ENCODE measurements around the gene UQCRH.
"Not testable (repeated sequence)": the region's sequence is repeated elsewhere in the genome, so short reads cannot be mapped to it uniquely, and the experiment has no call there.

The UQCRH gene

DNA sequence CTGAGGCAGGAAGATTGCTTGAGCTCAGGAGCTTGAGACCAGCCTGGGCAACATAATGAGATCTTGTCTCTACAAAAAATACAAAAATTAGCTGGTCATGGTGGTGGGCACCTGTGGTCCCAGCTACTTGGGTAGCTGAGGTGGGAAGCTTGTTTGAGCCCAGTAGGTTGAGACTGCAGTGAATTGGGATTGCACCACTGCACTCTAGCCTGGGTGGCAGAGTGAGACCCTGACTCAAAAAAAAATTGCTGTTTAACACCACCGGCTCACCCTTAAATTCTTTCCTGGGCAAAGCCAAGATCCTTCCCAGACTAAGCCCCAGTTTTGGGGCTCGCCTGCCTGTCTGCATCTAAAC lies 30.5 kb downstream of the UQCRH start:
- no peak for DNase-seq

DNA sequence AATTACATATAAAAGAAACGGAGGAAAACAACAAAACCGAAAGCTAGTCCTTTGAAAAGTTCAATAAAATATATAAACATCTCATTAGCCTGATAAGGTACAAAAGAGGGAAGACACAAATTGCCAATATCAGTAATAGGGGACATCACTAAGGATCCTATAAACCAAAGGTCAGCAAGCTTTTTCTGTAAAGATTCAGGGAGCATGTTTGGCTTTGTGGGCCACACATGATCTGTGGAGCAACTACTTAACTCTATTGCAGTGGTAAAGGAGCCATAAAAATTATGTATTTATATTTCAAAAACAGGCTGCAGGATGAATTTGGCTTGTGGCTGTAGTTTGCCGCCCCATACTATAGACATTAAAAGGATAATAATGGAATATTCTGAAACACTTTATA lies 31.6 kb downstream of the UQCRH start:
- no peak for DNase-seq

DNA sequence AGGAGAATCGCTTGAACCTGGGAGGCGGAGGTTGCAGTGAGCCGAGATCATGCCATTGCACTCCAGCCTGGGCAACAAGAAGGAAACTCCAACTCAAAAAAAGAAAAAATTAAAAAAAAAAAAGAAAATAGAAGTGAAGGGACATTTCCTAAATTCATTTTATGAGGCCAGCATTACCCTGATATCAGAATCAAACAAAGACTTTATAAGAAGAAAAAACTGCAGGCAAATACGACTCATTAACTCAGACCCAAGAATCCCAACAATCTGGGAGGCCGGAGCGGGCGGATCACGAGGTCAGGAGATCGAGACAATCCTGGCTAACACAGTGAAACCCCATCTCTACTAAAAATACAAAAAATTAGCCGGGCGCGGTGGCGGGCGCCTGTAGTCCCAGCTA lies 33.9 kb downstream of the UQCRH start:
- not testable (repeated sequence) for DNase-seq

DNA sequence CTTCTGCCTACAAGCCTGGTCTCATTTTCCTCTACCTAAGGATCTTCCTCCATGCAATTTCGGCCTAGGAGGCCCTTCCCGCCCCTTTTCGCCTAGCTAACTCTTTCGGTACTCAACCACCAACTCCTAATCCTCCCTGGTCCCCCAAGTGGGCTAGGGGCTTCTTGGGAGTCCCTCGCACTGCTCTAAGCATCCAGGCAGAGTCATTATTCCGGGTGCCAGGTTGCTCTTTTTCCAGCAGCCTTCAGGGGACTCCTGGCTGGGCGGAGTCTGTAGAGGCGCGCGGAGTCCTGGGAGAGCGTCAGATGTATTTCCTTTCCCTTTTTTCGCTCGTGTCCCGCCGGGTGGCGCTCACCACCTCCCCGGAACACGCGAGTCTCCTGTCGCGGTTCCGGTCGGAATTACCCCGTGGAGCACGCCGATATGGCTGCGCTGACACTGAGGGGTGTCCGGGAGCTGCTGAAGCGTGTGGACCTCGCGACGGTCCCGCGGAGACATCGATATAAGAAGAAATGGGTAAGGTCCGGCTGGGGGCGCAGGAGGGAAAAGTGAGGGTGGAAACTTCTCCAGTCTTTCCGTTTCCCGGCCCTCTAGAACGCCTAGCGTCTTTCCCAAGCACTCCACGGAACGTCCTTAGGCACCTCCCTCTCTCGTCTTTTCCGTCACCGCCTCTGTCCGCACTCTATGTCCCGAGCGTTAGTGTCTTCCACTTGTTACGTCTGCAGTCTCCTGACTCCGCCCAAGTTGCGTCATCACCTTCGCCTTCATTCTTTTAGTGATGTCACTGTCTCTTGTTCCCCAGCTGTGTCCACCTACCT lies 37.1 kb downstream of the UQCRH start, which contains the start of gene NSUN4:
NSUN4 (plus strand) TSS at position 404 of the 818 bp plus-strand sequence; CDS start at position 424, 20 bp downstream.
- peak; percentile 91 for DNase-seq

DNA sequence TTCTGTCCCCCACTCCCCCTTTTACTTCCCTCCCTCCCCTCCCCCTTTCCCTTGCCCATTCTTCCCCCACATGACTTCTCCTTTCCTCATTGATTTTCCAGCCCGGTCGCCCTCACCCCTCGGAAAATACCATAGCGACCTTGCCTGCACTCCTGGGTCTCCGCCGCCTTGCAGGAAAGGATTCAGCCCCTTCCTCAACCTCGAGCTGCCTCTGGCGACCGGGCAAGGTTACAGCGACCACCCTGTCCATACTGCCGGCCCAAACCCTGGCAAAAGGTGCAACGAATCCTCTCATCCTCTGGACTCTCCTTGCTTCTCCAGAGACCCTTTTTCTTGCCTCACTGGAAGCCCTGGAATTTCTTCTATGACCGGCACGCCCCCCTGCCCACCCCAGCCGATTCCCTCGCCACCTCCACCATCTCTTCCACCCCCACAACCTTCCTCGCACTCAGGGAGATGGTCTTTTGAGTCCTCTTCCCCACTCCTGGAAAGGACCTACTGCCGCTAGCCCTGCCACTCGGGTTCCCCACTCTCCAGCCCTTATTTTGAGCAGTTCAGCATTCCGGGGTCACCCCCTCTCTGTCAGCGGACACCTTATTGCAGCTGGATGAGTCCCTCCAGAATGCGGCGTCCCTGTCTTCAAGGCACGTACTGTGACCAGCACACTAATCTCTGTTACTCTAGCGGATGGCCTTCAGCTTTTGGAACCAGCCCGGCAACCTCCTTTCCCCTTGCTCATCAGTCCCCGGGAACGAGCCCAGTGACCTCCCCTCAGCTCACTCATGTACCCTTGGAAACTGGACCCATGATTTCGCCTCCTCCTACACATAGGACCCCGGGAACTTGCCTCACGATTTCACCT lies 38.0 kb downstream of the UQCRH start:
- no peak for DNase-seq

DNA sequence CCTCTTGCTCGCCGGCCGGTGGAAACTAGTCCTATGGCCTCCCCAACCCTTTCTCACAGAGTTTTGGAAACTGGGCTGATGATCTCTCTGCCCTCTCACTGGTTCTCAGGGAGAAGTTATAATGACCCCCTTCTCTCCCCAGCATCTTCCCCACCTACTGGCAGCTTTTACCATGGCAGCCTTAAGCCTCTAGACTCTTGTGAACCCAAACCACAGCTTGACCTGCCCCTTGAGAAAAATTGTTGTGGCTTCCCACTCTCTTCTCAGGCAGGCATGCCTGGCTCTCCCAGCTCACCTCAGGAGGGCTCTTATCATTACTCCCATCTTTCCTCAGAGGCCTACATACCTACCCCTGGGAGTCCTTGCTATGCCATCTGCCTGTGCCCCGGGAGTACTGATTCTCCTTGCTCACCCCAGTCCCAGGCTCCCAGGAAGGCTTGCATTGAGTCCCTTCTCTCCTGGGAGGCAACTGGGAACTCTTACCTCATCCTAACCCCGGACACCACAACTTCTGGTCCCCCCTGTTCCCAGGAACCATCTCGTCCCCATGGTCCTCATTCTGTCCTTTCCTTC lies 38.7 kb downstream of the UQCRH start:
- DNase-seq, result peak; percentile 19

DNA sequence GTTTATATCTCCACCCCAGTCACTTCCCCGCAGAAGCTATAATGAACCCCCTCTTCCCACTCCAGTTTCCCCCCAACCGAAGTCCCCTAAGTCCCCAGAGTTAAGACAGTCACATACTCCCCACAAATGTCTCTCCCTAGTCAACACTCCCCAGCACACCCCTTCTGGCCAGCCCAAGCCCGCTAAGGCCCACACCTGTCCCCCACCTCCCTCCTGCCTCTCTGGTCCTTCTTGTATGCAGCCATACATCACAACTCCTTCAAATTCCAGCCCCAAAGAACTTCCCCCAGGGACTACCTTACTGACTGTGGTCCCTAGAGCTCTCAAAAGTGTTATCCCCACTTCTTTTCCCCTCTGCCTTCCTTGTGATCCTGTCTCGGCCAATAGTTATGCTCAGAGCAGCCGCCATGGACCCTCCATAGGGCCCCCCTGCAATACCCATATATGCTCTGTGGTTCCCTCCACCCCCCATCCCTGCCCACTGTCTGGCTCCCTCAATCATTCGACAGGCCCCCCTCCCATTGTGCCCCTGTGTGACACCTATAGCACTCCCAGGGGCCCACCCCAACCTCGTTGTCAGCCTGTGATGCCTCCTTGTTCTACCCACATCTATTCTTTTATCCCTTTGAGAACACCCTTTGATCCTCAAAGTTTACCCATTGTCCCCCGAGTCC lies 39.3 kb downstream of the UQCRH start:
- no peak for DNase-seq

DNA sequence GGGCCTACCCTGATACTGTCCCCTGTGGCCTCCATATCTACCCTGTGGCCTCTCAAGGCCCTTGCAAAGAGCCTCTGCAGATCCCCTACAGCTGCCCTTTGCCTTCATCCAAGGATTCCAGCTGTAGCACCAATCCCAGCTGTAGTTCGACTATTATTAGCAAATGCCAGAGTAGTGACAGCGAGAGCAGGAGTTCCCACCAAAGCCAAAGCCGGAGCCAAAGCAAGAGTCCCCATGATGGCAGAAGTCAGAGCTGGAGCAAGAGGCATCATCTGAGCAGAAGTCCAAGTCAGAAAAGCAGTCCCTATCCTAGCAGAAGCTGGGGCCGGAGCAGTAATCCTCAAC lies 39.8 kb downstream of the UQCRH start:
- no peak for DNase-seq

DNA sequence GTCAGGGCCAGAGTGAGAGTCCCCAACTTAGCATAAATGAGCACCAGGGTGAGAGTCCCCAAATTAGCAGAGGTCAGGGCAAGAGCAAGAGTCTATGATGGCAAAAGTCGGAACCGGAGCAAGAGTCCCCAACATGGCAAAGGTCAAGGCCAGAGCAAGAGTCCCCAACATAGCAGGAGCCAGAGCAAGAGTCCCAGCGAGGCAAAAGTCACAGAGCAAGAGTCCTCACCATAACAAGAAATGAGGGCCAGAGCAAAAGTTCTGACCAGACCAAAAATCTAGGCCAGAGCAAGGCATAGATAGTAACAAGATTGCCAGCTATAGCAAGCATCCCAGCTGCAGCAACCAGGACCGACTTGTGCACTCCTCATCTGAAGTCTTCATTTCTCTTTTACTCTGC lies 40.2 kb downstream of the UQCRH start:
- no peak for DNase-seq

DNA sequence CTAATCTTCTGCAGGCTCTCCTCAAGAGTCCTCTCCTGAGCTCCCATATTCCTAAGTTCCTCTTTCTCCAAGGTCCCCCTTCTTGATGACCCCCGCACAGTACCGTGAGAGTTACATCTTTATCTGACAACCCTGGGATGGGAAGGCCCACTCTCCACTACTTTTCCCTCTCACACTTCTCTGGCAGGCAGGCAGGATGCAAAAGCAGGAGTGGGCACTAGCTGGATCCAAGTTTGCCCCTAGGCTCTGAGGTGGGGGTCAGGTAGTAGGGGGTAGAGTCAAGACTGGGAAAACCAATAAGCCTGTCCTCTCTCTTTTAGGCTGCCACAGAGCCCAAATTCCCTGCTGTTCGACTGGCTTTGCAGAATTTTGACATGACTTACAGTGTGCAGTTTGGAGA lies 41.0 kb downstream of the UQCRH start:
- no peak for DNase-seq

DNA sequence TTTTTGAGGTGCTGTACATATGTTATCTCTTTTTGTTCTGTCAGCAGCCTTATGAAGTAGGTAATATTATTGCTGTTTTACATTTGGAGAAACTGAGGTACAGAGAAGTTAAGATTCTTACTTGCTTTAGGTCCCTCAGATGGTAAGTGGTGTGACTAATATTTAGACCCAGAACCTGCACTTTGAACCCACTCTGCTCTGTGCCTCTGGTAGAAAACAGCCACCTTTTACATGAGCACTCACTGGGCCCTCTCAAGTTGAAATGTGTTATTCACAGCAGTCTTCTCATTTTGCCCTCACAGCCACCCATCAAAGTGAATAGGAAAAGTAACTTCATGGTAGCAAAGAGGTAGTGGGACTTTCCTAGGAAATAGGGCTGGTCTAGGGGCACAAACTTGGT lies 41.8 kb downstream of the UQCRH start:
- no peak for DNase-seq

DNA sequence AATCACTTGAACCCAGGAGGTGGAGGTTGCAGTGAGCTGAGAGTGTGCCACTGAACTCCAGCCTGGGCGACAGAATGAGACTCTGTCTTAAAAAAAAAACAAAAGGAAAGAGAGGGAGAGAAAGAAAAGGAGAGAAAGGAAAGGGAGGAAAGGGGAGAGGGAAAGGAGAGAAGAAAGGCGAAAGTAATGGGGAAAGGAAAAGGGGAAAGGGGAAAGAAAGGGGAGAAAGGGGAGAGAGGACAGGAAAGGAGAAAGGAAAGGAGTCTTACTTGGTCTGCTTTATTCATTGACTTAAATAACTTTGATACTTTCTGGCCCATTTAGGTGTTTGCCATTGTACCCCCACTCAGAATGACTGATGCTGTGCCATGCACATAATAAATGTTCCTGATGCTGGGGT lies 48.9 kb downstream of the UQCRH start:
- DNase-seq, result no peak

DNA sequence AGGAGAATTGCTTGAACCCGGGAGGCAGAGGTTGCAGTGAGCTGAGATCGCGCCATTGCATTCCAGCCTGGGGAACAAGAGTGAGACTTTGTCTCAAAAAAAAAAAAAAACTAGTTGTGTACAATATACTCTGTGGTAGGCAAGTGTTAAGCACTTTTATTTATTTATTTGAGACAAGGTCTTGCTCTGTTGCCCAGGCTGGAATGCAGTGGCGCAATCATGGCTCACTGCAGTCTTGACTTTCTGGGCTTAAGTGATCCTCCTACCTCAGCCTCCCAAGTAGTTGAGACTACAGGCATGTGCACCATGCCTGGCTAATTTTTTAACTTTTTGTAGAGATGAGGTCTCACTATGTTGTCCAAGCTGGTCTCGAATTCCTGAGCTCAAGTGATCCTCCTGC lies 52.4 kb downstream of the UQCRH start:
- DNase-seq, result not testable (repeated sequence)

DNA sequence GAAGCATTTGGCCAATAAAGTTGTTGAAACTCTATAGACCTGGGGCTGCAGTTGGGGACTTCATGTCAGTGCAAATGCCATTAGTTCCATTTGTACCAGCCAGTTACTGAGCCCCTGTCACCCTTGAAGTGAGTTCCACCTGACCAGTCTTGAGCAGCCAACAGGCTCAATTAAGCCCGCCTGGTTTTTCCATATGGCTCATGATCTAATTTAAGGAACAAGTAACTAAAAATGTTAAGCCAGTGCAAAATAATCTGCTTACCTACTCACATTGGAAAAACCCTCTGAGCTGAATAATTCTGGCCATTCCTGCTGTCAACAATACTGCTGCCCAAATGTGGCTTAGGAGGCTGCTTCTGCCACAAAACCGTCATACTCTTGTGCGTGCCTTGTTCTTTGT lies 58.7 kb downstream of the UQCRH start:
- DNase-seq, result no peak

DNA sequence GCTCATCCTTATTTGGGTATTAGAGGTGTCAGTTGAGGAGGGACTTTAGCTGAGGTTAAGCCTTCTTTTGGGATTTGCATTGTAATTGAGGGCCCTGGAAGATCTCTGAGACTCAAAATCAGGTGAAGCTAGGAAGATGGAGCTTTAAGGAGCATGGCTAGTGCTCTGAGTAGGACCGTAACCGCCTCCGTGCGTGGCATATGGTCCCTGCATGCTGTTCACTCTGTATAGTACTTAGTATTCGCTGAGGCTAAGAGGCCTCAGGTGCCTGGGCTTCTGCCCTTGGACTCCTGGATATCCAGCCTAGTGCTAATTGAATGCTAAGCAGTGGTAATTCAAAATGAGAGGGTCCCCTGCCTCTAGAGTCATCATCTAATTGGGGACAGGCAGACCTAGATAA lies 59.6 kb downstream of the UQCRH start:
- DNase-seq, result no peak

DNA sequence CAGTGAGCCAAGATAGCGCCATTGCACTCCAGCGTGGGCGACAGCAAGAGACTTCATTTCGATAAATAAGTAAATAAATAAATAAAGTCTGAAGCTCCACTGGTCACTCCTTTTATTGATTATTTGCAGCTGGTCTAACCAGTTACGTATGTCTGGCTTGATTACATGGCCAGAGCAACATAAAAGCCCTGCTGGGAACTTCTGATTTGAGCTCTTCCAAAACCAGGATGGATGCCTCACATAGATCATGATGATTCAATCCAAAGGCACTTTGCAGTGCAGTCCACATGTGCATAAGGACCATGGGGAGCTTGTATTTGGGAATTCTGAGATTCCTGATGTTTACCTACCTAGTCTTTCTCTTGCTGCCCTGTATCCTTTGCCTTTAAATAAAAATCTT lies 61.1 kb downstream of the UQCRH start:
- DNase-seq, result no peak

DNA sequence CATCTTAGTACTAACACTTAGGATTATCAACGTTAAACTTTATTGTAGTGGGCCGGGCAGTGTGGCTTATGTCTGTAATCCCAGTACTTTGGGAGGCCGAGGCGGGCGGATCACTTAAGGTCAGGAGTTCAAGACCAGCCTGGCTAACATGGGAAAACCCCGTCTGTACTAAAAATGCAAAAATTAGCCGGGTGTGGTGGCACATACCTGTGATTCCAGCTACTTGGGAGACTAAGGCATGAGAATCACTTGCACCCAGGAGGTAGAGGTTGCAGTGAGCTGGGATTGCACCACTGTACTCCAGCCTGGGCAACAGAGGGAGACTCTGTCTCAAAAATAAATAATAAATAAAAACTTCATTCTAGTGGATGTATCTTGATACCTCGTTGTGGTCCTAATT lies 62.3 kb downstream of the UQCRH start:
- not testable (repeated sequence) for DNase-seq
